Measurements from ENCODE around the gene KIAA1671.
A peak's percentile ranks its signal among the peaks of the same experiment; 100 is the strongest.

The KIAA1671 gene

DNA sequence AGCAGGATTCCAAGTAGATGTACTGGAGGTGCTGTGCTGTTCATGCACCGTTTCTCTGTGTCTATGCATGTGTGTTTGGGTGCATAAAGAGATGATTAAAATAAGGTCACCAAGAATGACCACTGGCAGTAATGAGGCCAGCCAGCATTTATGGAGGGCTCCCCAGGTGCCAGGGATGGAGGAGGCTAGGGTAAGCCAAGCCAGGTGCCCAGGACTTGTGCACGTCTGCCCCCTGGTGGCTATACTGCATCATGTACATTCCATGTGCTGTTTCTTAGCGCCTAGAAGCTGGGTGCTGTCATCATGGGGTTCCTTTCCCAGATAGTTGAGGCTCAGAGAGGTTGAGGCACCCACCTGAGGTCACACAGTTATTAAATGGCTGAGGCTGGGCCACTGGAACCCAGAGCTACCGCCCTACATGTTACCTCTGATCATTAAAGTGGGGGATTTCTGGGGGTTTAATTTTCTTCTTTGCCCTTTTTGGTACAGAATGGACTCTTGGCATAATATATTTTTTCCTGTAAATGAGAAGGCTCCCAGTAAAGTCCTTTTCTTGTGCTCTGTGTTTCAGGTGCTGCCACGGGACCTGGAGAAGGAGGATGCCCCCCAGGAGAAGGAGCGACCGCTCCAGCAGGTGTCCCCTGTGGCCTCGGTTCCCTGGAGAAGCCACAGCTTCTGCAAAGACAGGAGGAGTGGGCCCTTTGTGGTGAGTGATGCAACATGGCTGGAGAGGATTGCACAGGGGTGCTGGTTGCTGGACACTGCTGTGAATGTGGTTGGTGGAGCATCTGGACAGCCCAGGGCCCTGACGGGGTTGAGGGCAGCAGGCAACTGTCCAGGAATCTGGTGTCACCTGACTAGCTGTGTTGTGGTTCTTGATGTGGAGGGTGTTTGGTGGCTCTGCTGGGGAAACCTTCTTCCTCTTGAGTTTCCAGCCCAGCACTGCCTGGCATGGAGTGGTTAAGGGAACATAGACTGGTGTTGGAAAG, 96.4 kb downstream of the KIAA1671 start:
- peak; percentile 64 for DNase-seq

DNA sequence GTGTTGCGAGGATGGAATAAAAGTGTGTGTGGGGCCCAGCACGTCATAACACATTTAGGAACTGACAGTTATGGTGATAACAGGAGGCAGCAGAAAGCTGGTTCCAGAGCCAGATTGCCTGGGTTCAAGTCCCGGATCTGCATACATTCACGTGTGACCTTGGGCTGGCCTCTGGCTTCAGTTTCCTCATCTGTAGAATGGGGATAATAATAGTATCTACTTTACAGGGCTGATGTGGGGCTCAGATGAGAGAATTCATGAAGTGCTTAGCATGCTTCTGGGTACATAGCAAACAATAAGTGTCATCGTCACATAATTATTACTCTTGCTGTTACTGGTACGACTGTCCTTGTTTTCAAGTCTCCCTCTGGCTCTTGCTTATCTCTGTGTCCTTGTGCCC, 97.3 kb downstream of the KIAA1671 start:
- DNase-seq = no peak

DNA sequence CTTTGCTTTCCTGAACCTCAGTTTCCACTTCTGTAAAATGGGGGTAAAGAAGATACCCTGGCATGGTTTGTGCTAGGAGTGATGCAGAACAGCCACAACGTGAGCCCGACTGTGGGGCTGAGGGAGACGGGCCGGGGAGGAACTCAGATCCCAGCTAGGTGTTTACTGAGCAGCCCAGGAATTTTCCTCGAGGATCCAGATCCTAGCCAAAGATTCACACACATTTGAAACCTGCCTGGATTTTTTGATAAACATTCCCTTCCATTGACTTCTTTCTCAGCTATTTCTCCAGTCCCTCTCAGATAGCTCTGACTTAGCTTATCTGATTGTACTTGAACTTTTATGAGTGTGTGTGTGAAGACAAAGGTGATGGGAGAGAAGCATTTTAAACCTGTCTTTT, 98.0 kb downstream of the KIAA1671 start:
- no peak for DNase-seq

DNA sequence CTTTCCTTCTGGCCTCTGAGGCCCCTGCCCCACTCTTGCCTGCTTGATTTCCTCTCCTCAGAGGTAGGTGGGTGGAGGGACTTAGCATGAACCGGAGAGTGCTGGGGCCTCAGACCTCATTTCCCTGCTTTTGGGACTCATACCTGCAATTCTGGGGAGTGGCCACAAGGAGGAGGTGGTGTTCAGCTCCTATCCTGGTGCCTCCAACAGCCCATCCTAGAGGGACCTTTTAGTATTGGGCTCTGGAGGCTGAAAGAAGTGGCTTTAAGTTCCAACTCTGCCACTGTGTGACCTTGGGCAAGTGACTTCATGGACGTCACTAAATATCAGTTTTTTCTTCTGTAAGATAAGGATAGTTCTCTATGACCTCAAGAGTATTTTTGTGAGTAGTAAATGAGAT, 98.6 kb downstream of the KIAA1671 start:
- no peak for DNase-seq

GRCh38 chr22:25051983-25052710, 99.6 kb downstream of the KIAA1671 start:
- DNase-seq = no peak

- no peak for DNase-seq
These were observed 100.8 kb downstream of the KIAA1671 start for GRCh38 chr22:25053153-25053805.

DNA sequence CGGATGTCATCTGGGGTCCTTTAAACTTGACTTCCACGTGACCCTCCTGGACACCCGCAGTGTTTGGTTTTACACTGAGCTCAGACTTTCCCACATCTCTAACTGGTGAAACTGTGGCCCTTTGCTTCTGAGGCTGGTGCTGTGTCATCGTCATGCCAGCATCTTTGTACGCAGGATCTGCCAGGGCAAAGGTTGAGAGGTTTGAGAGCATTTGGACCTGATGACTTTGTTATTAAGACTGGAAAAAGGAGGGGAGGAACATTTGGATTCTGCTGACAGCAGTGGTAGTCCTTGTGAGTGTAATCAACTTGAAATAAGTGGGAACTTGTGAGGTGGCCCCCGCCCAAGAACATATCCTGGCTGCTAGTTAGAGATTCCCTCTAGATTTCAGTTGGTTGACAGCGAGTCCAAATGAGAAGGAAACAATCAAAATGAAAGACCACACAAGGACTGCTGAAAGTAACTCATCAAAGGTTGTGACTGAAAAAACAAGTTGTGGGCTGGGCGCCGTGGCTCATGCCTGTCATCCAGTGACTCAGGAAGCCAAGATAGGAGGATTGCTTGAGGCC, 102.5 kb downstream of the KIAA1671 start:
- no peak for DNase-seq

GRCh38 chr22:25057013-25057881, 104.7 kb downstream of the KIAA1671 start:
- DNase-seq = peak; percentile 81

DNA sequence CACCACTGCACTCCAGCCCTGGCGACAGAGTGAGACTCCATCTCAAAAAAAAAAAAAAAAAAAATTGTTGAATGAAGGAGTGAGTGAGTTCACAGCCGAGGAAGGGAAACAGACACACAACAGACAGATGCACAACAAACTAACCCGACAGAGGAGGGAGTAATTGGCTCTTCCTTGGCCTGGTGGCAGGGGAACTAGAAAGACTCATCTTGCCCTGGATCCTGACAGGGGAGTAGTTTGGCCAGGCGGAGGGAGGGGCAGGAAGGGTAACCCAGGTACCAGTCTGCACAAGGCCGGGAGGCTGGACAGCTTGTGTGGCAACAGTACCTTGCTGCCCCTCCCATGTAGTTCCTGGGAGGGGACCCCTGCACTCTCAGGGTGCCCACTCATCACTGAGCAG, 106.9 kb downstream of the KIAA1671 start:
- no peak for DNase-seq

GRCh38 chr22:25060522-25061071, 108.1 kb downstream of the KIAA1671 start:
- DNase-seq = no peak

GRCh38 chr22:25061134-25061533, 108.6 kb downstream of the KIAA1671 start:
- DNase-seq = no peak

DNA sequence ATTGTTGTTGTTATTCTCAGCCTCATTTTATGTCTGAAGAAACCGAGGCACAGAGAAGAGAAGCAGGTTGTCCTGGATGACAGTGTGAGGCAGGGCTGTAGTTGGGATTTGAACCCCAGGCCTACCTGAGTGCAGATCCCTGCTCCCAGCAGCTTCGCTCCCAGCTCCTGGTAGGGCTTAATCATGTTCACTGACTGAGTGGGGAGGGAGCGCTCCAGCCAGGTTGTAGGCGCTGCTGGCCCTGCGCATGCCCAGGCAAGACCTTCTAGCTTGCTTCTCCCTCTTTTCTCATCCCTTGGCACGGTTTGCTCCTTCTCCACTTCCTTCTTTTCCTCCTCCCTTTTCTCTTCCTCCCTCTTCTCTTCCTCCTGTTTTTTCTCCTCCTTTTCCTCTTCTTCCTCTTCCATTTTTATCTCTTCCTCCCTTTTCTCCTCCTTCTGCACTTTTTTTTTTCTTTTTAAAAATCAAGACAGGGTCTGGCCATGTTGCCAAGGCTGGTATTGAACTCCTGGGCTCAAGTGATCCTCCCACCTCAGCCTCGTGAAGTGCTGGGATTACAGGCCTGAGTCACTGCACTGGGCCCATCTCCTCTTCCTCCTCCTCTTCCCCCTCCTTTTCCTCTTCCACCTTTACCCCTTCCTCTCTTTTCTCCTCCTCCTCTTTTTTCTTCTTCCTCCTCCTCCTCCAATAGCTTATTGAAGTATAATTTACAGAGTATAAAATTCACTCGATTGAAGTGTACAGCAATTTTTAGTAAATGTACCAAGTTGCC, 109.3 kb downstream of the KIAA1671 start:
- no peak for DNase-seq

DNA sequence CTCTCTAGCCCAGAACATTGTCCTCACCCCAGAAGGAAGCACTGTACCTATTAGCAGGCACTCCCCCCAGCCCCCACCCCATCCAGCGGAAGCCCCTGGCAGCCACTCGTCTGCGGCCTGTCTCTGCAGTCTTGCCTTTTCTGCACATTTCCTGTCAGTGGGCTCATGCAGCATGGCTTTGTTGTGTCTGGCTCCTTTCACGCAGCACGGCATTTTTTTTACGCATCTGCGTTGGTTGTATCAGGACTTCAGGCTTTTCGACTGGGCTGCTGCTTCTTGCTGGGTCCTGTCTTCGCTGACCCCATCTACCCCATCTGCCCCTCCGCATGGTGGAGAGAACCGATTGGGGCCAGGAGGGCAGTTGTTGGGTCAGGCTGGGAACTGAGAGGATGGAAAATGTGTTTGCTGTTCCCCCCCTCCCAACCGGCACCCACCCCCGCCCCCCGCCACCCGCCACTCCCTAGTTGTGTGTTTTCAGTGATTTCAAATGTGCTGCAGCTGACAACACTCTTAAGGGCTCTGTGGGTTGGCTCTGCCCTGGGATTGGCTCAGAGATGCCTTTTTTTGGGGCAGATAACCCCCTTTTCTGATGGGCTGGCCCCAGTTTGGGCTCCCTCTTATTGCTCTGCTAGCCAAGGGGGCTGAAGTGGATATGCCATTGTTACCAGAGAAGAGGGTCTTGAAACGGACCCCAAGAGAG, 110.0 kb downstream of the KIAA1671 start:
- DNase-seq = no peak

- DNase-seq = no peak
These were observed 112.5 kb downstream of the KIAA1671 start for GRCh38 chr22:25064894-25065560.

- no peak for DNase-seq
These were observed 114.4 kb downstream of the KIAA1671 start for GRCh38 chr22:25066861-25067435.

DNA sequence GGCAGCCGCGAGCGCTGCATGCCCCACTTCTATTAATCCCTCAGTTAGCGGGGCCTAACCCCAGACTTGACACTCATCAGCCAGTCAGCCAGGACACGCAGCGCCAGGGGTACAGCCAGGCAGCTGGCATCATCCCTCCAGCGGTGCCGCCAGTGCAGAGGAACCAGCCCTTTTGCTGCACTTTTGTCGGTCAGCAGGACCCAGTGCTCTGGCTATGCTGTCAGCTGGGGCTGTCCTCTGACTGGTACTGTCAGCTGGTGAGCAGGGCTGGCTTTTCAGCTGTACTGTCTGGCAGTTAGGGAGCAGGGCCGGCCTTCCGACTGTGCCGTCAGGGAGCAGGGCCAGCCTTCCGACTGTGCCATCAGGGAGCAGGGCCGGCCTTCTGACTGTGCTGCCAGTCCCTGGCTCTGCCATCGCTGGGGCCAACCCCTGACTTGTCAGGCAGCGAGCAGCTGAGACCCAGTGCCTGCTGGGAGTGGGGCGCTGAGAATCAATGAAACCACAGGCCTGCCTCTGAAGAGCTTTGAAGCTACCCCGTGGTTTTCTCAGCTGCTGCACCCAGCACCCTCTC, 115.4 kb downstream of the KIAA1671 start:
- peak; percentile 68 for DNase-seq

DNA sequence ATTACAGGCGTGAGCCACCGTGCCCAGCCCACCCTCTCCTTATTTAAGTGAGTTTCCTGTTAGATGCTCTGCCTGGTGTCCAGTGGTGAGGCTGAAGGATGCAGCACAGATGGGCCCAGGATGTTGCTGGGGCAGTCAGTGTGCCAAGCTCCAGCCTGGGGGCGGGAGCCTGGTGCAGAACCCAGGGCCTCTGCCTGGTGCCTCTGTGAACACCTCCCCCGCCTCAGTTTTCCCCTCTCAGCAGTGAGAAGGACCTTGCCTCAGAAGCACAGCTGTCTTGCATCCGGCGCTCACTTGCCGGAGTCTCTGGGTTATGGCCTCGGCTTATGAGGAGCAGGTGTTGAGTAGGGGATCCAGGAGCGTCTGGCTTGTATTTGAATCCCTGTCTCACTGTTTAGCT, 116.2 kb downstream of the KIAA1671 start:
- no peak for DNase-seq

- no peak for DNase-seq
These were observed 116.9 kb downstream of the KIAA1671 start for GRCh38 chr22:25069426-25069757.

All from retina (tissue), 1 donor.